ENCODE results near the gene DDX52. TPM values are rescaled to one million over a fixed set of nuclear protein-coding genes. Genes with fewer than 3 reads are reported as not detected.
"Not testable (repeated sequence)": the region's sequence is repeated elsewhere in the genome, so short reads cannot be mapped to it uniquely, and the experiment has no call there.

The DDX52 gene
- total RNA-seq, 4 donors from 2014 or later, result 12.4 to 26.1 (median 14.5) TPM

DNA sequence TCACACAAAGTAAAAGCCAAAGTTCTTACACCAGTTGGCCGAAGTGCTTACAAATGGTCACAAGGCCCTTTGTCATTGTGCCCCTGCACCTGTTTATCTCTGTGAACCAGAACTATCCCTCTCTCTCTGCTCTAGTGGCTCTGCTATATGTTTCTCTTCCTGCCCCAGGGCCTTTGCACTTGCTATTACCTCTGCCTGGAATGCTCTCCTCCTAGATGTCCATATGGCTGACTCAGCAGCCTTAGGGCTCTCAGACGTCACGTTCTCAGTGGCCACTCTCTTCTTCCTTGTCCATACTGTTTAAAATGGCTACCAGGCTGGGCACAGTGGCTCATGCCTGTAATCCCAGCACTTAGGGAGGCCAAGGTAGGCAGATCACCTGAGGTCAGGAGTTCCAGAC, 38.8 kb upstream of the DDX52 start:
- no peak for DNase-seq (ENCODE audit: low spot score in 2 of 2)
- no peak overlapping the region for H3K4me3 ChIP-seq
- H3K27me3 ChIP-seq, result no peaks in the 10 kb centered on the region
- WGBS, 2 donors, result 93 to 94% methylated on average over 3 of the region's 3 CpGs
- H3K9me3 ChIP-seq, result no peaks in the 10 kb centered on the region
- H3K36me3 ChIP-seq, result no peaks in the 10 kb centered on the region
- H3K27ac ChIP-seq, result no peak overlapping the region
- no peaks in the 10 kb centered on the region for H3K4me1 ChIP-seq
- TF ChIP-seq CTCF (IDR thresholded peaks at IDR 0.05), result no peak
- TF ChIP-seq POLR2A (IDR thresholded peaks at IDR 0.05), result no peak
- TF ChIP-seq EP300 (IDR thresholded peaks at IDR 0.05), result no peak

- H3K36me3 ChIP-seq; DNase-seq (ENCODE audit: low spot score in 2 of 2); H3K9me3 ChIP-seq; H3K4me3 ChIP-seq; H3K27me3 ChIP-seq; H3K4me1 ChIP-seq; H3K27ac ChIP-seq: not testable (repeated sequence)
- WGBS, 2 donors, result 86 to 96% methylated on average over 2 of the region's 2 CpGs
These were observed 36.7 kb upstream of the DDX52 start for GRCh38 chr17:37679995-37680394.

- 92 to 100% methylated on average over 1 of the region's 1 CpG for WGBS, 2 donors
- Histone ChIP-seq H3K9me3 (no peaks in the 10 kb centered on the region), H3K4me1 (no peaks in the 10 kb centered on the region), H3K36me3 (no peaks in the 10 kb centered on the region), H3K27me3 (no peaks in the 10 kb centered on the region), H3K4me3 (no peak overlapping the region), H3K27ac (no peak overlapping the region)
- DNase-seq (ENCODE audit: low spot score in 2 of 2), result no peak
- no peak for TF ChIP-seq EP300 (IDR thresholded peaks at IDR 0.05)
- no peak for TF ChIP-seq CTCF (IDR thresholded peaks at IDR 0.05)
- TF ChIP-seq POLR2A (IDR thresholded peaks at IDR 0.05), result no peak
These were observed 34.8 kb upstream of the DDX52 start for GRCh38 chr17:37678036-37678435.

GRCh38 chr17:37677021-37677420, 33.8 kb upstream of the DDX52 start:
- no peaks in the 10 kb centered on the region for H3K9me3 ChIP-seq
- no peaks in the 10 kb centered on the region for H3K36me3 ChIP-seq
- no peak overlapping the region for H3K4me3 ChIP-seq
- no peaks in the 10 kb centered on the region for H3K27me3 ChIP-seq
- no peak overlapping the region for H3K27ac ChIP-seq
- WGBS, 2 donors, result 73 to 88% methylated on average over 1 of the region's 1 CpG
- DNase-seq (ENCODE audit: low spot score in 2 of 2), result no peak
- H3K4me1 ChIP-seq, result no peaks in the 10 kb centered on the region
- TF ChIP-seq CTCF (IDR thresholded peaks at IDR 0.05) (no peak), EP300 (IDR thresholded peaks at IDR 0.05) (no peak), POLR2A (IDR thresholded peaks at IDR 0.05) (no peak)

- DNase-seq (ENCODE audit: low spot score in 2 of 2), result no peak
- no peak overlapping the region for H3K4me3 ChIP-seq
- TF ChIP-seq EP300 (IDR thresholded peaks at IDR 0.05), result no peak
- no peak for TF ChIP-seq CTCF (IDR thresholded peaks at IDR 0.05)
- TF ChIP-seq POLR2A (IDR thresholded peaks at IDR 0.05), result no peak
- WGBS, 2 donors, result 20 to 24% methylated on average over 7 of the region's 7 CpGs
- no peaks in the 10 kb centered on the region for H3K36me3 ChIP-seq
- H3K4me1 ChIP-seq, result no peaks in the 10 kb centered on the region
- no peaks in the 10 kb centered on the region for H3K27me3 ChIP-seq
- no peaks in the 10 kb centered on the region for H3K9me3 ChIP-seq
- H3K27ac ChIP-seq, result no peak overlapping the region
These were observed 33.1 kb upstream of the DDX52 start for GRCh38 chr17:37676115-37676925.

Measured in tibial nerve (tissue), 4 donors.